Liver (tissue), 3 donors: ENCODE measurements around the gene TMED5.

Experiments used
- GABPA ChIP-seq, 2 donors: IDR thresholded peaks in 1 of 2; conservative IDR thresholded peaks in 1 of 2; 2 replicates each; pipeline ENCODE4 v1.6.1; 2016; ENCODE audit warnings: antibody characterized with exemption in 2 of 2, mild to moderate bottlenecking in 1 of 2, moderate library complexity in 1 of 2
- JUND ChIP-seq, 2 donors: IDR thresholded peaks; 2 replicates each; pipeline ENCODE4 v1.6.1; 2016; ENCODE audit warnings: antibody characterized with exemption in 2 of 2
- NR2F2 ChIP-seq: IDR thresholded peaks from 2 replicates; pipeline ENCODE4 v1.6.1; 2016; ENCODE audit warnings: antibody characterized with exemption
- RAD21 ChIP-seq, 2 donors: IDR thresholded peaks; 2 replicates each; pipeline ENCODE4 v1.6.1; 2016; ENCODE audit warnings: antibody characterized with exemption in 2 of 2, mild to moderate bottlenecking in 2 of 2
- RXRA ChIP-seq, 2 donors: IDR thresholded peaks; 2 replicates each; pipeline ENCODE4 v1.6.1; 2017 to 2018; ENCODE audit warnings: antibody characterized with exemption in 2 of 2, mild to moderate bottlenecking in 1 of 2
- SP1 ChIP-seq: IDR thresholded peaks from 2 replicates; pipeline ENCODE4 v1.6.1; 2018; ENCODE audit warnings: antibody characterized with exemption, mild to moderate bottlenecking
- TF ChIP-seq, protein P1 (sequence below): fragments of 150-350 bp; IDR thresholded peaks from 2 replicates; pipeline ENCODE4 v1.5.1; 2017; ENCODE audit warnings: improper control_type of control experiment, low read depth, low read length; ENCODE audit not compliant: missing input control
- TF ChIP-seq, protein P2 (sequence below): IDR thresholded peaks from 2 replicates; pipeline ENCODE4 v1.6.1; 2016; ENCODE audit warnings: antibody characterized with exemption, mild to moderate bottlenecking
- TF ChIP-seq, protein P3 (sequence below): IDR thresholded peaks from 2 replicates; pipeline ENCODE4 v1.6.1; 2016; ENCODE audit warnings: antibody characterized with exemption
- TF ChIP-seq, protein P4 (sequence below): IDR thresholded peaks from 2 replicates; pipeline ENCODE4 v1.6.1; 2016; ENCODE audit warnings: antibody characterized with exemption
- TF ChIP-seq, protein P5 (sequence below): IDR thresholded peaks from 2 replicates; pipeline ENCODE4 v1.6.1; 2016; ENCODE audit warnings: antibody characterized with exemption
- donor health status: healthy.
- donor health status: healthy.

DNA sequence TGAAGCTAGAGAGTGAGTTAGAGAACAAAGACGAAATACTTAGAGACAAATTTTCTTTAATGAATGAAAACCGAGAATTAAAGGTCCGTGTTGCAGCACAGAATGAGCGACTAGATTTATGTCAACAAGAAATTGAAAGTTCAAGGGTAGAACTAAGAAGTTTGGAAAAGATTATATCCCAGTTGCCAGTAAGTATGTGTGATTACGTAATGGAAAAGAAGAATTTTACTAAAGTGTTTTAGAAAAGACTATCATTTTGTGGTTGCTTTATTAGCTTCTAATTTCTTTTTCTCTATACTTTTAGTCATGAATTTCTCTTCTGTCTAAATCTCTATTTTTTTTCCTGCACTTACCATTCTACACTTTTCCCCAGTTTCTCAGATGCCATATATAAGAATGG is 27.0 kb upstream of the TMED5 start:
- TF ChIP-seq SP1 (no peak), JUND (IDR thresholded peaks at IDR 0.05) (no peak), RAD21 (IDR thresholded peaks at IDR 0.05) (no peak), RXRA (IDR thresholded peaks at IDR 0.05) (no peak), NR2F2 (no peak), GABPA (IDR thresholded peaks at IDR 0.05 in 1 of 2, conservative IDR thresholded peaks at IDR 0.05 in 1 of 2) (no peak)
- TF ChIP-seq, protein P1, sequence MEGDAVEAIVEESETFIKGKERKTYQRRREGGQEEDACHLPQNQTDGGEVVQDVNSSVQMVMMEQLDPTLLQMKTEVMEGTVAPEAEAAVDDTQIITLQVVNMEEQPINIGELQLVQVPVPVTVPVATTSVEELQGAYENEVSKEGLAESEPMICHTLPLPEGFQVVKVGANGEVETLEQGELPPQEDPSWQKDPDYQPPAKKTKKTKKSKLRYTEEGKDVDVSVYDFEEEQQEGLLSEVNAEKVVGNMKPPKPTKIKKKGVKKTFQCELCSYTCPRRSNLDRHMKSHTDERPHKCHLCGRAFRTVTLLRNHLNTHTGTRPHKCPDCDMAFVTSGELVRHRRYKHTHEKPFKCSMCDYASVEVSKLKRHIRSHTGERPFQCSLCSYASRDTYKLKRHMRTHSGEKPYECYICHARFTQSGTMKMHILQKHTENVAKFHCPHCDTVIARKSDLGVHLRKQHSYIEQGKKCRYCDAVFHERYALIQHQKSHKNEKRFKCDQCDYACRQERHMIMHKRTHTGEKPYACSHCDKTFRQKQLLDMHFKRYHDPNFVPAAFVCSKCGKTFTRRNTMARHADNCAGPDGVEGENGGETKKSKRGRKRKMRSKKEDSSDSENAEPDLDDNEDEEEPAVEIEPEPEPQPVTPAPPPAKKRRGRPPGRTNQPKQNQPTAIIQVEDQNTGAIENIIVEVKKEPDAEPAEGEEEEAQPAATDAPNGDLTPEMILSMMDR = no peak
- TF ChIP-seq, protein P2, sequence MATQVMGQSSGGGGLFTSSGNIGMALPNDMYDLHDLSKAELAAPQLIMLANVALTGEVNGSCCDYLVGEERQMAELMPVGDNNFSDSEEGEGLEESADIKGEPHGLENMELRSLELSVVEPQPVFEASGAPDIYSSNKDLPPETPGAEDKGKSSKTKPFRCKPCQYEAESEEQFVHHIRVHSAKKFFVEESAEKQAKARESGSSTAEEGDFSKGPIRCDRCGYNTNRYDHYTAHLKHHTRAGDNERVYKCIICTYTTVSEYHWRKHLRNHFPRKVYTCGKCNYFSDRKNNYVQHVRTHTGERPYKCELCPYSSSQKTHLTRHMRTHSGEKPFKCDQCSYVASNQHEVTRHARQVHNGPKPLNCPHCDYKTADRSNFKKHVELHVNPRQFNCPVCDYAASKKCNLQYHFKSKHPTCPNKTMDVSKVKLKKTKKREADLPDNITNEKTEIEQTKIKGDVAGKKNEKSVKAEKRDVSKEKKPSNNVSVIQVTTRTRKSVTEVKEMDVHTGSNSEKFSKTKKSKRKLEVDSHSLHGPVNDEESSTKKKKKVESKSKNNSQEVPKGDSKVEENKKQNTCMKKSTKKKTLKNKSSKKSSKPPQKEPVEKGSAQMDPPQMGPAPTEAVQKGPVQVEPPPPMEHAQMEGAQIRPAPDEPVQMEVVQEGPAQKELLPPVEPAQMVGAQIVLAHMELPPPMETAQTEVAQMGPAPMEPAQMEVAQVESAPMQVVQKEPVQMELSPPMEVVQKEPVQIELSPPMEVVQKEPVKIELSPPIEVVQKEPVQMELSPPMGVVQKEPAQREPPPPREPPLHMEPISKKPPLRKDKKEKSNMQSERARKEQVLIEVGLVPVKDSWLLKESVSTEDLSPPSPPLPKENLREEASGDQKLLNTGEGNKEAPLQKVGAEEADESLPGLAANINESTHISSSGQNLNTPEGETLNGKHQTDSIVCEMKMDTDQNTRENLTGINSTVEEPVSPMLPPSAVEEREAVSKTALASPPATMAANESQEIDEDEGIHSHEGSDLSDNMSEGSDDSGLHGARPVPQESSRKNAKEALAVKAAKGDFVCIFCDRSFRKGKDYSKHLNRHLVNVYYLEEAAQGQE = no peak
- TF ChIP-seq, protein P3, sequence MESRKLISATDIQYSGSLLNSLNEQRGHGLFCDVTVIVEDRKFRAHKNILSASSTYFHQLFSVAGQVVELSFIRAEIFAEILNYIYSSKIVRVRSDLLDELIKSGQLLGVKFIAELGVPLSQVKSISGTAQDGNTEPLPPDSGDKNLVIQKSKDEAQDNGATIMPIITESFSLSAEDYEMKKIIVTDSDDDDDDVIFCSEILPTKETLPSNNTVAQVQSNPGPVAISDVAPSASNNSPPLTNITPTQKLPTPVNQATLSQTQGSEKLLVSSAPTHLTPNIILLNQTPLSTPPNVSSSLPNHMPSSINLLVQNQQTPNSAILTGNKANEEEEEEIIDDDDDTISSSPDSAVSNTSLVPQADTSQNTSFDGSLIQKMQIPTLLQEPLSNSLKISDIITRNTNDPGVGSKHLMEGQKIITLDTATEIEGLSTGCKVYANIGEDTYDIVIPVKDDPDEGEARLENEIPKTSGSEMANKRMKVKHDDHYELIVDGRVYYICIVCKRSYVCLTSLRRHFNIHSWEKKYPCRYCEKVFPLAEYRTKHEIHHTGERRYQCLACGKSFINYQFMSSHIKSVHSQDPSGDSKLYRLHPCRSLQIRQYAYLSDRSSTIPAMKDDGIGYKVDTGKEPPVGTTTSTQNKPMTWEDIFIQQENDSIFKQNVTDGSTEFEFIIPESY = no peak
- TF ChIP-seq, protein P4, sequence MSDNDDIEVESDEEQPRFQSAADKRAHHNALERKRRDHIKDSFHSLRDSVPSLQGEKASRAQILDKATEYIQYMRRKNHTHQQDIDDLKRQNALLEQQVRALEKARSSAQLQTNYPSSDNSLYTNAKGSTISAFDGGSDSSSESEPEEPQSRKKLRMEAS = no peak
- TF ChIP-seq, protein P5, sequence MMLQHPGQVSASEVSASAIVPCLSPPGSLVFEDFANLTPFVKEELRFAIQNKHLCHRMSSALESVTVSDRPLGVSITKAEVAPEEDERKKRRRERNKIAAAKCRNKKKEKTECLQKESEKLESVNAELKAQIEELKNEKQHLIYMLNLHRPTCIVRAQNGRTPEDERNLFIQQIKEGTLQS = no peak
